HL-60 (cell line): ENCODE data around the gene SGK1.

Experiments
- DNase-seq, 2 experiments: peaks; one replicate each; pipeline ENCODE4 v3.0.0-alpha.2; 2010 to 2020; ENCODE audit warnings: low read depth in 1 of 2, low spot score in 1 of 2
- H3K27ac ChIP-seq: fragments of 250-450 bp; sonication (Bioruptor Pico); replicated peaks from 2 replicates; pipeline ENCODE4 v1.5.1; 2020; ENCODE audit warnings: mild to moderate bottlenecking, moderate library complexity
- H3K27me3 ChIP-seq: fragments of 250-450 bp; sonication (Bioruptor Pico); 2 replicates; pipeline ENCODE4 v1.5.1; 2021; ENCODE audit warnings: mild to moderate bottlenecking, moderate library complexity; ENCODE audit not compliant: insufficient read depth, poor library complexity, severe bottlenecking
- H3K4me3 ChIP-seq: replicated peaks from 2 replicates; pipeline ENCODE4 v1.5.1; 2011; ENCODE audit warnings: mild to moderate bottlenecking, control low read depth, low read length; ENCODE audit not compliant: insufficient read depth
- CTCF ChIP-seq: IDR thresholded peaks from one replicate; pipeline ENCODE4 v1.5.1; 2011; ENCODE audit warnings: low read length, control low read depth, inconsistent platforms; ENCODE audit not compliant: insufficient read depth
- GABPA ChIP-seq: IDR thresholded peaks from 2 replicates; pipeline ENCODE4 v1.6.1; 2012; ENCODE audit warnings: low read depth
- POLR2AphosphoS5 ChIP-seq: IDR thresholded peaks from 2 replicates; pipeline ENCODE4 v1.6.1; 2012; ENCODE audit warnings: low read depth
- REST ChIP-seq: IDR thresholded peaks from 2 replicates; pipeline ENCODE4 v1.6.1; 2012; ENCODE audit warnings: low read depth; ENCODE audit not compliant: insufficient replicate concordance
- SPI1 ChIP-seq: IDR thresholded peaks from 2 replicates; pipeline ENCODE4 v1.6.1; 2012; ENCODE audit warnings: low read depth, mild to moderate bottlenecking, borderline replicate concordance

SGK1 gene

GRCh38 chr6:134171517-134171916 is 146.4 kb downstream of the SGK1 start:
- H3K4me3 ChIP-seq, result no peak overlapping the region
- no peaks in the 10 kb centered on the region for H3K27me3 ChIP-seq
- H3K27ac ChIP-seq, result no peak overlapping the region
- TF ChIP-seq GABPA (no peak), REST (no peak), POLR2AphosphoS5 (no peak)
- DNase-seq, result no peak

- H3K27me3 ChIP-seq, result no peaks in the 10 kb centered on the region
- no peak for TF ChIP-seq GABPA
- no peak for TF ChIP-seq SPI1
- no peak for TF ChIP-seq REST
- TF ChIP-seq CTCF, result no peak
- TF ChIP-seq POLR2AphosphoS5, result no peak
- H3K27ac ChIP-seq, result no peak overlapping the region
- no peak overlapping the region for H3K4me3 ChIP-seq
- DNase-seq, result no peak
These were observed 147.1 kb downstream of the SGK1 start for GRCh38 chr6:134170844-134171243.

GRCh38 chr6:134169871-134170486 is 147.9 kb downstream of the SGK1 start:
- H3K4me3 ChIP-seq, result no peak overlapping the region
- no peak for DNase-seq
- no peaks in the 10 kb centered on the region for H3K27me3 ChIP-seq
- TF ChIP-seq REST (no peak), CTCF (no peak), GABPA (no peak), POLR2AphosphoS5 (no peak), SPI1 (no peak)
- no peak overlapping the region for H3K27ac ChIP-seq
